Stimulated activated CD4-positive, alpha-beta T cell treated with anti-CD3 and anti-CD28 coated beads, Interleukin-2, amount 100 ng/mL, for 24 hours (primary cell): ENCODE measurements around the gene AVP.

Experiments
- DNase-seq, 2 donors: peaks; one replicate each; pipeline ENCODE4 v3.0.0-alpha.2; 2020

Gene AVP

DNA sequence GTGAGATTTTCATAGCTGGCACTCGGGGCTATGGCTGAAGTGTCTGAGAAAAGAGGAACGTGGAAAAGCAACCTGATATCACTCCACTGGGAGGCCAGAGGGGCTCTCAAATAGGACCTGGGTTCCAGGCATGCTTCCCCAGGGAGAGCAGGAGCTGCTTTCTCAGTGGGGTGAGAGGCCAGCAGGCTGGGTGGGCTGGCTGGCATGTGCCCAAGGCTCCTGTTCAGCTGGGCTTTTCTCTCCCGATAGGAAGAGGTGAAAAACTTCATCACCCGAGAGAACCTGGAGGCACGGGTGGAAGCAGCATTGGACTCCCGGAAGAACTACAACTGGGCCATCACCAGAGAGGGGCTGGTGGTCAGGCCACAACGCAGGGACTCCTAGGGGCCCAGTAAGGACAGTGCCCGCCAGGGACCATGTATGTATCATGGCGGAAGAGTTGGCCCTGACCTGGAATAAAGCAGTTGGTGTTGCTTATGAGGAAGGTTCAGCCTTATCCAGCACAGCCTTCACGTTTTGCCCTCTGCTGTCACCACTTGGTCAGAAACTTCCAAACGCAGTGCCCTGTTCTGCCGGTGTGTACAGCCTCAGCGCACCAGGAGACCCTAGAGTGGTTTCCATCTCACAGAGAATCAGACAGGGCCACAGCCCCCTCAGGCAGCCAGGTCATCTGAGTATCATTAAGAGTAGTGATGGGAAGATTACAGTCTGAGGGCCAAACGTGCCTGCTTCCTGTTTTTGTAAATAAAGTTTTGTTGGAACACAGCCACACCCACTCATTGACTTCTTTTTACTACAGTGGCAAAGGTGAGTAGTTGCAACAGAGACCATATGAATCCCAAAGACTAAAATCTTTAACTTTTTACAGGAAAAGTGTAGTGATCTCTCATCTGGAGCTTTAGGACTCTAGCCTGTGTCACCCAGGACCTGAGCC lies 36.8 kb downstream of the AVP start:
- DNase-seq: no peak

DNA sequence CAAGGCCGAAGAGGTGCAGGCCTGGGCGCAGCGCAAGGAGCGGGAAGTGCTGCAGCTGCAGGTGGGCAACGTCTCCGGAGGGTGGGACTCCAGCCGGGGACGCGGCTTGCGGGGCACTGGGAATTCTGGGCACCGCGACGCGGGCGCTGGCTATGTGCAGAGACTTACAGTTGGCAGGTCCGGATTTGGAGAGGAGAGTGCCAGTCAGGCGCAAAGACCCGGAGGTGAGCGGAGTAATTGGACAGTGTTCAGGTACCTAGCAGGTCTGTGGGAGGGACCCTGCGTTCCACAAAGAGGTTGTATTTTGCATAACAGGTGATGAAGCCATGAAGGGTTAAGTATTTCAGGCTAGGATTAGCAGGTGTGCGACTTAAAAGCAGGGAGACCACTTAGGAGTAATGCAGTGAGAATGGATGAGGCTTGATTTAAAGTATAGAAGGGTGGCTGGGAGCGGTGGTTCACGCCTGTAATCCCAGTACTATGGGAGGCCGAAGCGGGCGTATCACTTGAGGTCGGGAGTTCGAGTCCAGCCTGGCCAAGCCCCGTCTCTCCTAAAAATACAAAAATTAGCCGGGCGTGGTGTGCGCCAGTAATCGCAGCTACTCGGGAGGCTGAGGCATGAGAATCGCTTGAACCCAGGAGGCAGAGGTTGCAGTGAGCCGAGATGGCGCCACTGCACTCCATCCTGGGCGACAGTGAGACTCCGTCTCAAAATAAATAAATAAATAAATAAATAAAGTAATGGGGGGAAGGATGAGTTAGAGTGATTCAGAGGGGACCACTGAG lies 37.7 kb downstream of the AVP start:
- DNase-seq: peak in 1 of 2 donors; percentile 23

DNA sequence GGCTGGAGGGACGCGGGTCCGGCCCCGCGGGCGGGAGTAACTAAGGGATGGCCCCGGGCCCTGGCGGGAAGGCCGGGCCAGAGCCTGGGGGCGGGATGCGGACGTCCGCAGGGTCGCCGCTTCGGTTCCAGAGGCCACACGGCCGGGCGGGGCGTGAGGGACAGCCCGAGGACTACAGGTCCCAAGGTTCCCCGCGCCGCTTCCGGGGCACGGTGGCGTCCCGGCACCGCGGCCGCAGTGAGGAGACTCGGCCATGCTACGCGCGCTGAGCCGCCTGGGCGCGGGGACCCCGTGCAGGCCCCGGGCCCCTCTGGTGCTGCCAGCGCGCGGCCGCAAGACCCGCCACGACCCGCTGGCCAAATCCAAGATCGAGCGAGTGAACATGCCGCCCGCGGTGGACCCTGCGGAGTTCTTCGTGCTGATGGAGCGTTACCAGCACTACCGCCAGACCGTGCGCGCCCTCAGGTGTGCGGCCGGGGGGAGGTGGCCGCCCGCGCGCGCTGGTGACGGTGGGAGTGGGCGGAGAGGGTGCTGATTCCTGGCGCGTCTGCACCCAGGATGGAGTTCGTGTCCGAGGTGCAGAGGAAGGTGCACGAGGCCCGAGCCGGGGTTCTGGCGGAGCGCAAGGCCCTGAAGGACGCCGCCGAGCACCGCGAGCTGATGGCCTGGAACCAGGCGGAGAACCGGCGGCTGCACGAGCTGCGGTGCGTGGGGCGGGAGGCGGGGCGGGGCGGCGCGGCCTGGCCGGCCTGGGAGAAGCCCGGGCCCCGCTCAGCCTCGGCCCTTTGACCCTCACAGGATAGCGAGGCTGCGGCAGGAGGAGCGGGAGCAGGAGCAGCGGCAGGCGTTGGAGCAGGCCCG lies 38.5 kb downstream of the AVP start, which contains the start of gene MRPS26:
Gene MRPS26, plus strand, starts transcription at position 237 of the 861 bp plus-strand sequence. Its CDS starts 17 bp downstream, at position 254.
- DNase-seq: peak; percentile 82 to 88

DNA sequence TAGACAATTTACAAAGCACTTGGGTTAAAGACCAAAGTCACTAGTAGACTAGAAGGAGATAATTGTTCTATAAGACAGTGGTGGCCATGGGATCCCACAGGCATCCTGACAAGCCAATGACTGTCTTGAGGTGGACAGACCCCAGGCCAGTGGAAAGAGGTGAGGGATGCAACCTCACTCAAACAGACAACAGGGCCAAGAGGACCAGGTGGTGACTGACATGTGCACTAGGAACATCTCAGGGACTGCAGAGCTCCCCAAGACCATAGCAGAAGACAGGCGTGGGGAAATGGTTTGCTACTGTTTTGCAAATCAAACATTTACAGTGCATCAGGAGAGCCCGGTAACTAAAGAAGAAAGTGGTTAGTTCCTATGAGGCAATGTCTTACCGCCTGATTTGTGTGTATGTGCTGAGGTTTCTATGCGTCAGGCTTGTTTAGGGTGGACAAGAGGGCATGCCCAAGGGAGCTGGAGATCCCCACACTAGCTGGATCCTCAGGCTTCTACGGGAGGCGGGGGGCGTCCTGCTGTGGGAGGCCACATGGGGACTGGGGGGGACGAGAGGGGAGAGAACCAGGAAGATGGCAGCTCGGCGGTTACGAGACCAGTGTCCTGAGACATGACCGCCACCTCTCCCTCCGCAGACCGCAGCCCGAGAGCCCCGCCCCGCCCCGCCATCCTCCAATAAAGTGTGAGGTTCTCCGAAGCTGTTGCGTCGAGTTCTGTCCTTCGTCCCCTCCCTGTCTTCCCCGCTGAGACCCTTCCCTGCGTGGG lies 39.3 kb downstream of the AVP start:
- DNase-seq: peak; percentile 60 to 72

DNA sequence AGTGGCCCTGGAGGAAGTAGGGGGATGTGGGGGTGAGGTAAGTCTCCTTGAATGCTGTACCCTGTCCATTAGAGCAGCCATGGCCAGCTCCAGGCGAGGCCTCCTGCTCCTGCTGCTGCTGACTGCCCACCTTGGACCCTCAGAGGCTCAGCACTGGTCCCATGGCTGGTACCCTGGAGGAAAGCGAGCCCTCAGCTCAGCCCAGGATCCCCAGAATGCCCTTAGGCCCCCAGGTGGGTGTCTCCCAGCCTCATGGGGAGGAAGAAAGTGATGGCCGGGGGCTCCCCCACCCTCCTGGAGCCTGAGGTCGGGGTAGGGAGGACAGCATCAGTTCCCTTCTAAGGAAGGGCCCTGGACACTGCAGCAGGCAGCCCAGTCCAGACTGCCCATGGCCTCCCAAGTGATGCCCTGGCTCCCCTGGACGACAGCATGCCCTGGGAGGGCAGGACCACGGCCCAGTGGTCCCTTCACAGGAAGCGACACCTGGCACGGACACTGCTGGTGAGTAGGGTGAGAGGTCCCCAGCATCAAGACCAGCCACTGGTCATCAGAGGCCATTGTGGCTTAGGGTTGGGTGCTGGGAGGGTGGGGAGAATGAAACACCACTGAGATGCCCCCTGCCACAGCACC lies 40.1 kb downstream of the AVP start:
- no peak for DNase-seq

DNA sequence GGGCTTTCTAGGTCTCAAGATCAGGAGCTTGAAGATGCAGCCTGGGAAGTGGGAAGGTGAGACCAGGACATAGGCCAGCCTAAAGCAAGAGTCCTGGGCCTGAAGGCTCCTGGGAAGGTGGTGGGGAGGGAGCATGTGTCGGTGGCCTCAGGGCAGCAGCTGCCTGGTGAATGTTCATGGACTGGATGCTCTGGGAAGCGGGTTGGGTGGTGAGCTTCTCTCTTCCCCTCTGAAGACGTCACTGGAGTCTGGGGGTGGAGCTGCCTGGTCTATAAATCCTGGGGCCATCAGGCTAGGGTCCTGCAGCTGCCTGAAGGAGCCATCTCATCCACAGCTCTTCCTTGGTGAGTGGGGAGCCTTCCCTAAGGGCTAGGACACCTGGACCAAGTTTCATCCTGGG lies 41.2 kb downstream of the AVP start, which contains the start of gene GNRH2:
Gene GNRH2, plus strand, starts transcription at position 301 of the 400 bp plus-strand sequence. CDS start 793 bp downstream, outside the sequence.
- DNase-seq: no peak

DNA sequence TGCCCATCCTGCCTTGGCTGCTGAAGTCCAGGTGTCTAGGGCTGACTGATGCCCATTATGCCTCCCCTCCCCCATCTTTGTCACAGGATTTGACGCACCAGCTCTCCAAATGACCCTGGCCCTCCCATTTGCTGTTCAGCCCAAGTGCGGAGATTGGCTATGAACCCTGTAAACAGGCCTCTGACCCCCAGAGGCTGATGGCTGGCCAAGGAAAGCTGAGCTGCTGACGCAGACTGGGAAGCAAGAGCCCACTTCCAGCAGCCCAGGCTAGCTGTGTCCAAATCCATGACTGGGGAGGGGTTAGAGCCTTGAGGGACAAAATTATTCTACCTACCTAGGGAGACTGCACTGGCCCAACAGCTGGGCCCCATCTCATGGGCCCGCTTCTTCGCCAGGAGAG lies 41.9 kb downstream of the AVP start:
- DNase-seq: no peak

DNA sequence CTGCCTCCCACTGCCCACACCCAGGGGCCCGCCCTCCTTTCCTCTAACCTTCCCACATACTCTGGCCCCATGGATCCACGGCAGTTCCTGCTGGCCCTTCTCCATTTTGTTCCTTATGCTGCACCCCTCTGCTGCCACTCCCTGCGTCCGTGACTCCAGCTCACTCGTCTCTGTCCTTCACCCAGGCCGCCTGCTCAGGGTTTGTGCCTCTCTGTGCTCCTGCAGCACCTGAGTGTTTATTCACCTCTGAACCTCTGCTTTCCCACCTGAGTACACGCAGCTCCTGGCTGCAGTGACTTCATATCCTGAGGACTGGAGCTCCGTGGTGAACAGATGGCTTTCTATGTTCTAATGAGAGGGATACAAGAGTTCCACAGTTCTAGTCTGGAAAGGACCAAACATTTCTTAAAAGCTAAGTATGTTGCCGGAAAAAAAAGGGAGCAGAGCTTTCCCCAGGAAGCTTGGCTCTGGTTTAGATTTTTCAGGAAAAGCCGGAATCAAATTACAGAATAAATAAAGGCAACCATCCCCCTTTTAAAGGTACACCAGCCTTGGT lies 42.6 kb downstream of the AVP start:
- DNase-seq: no peak

DNA sequence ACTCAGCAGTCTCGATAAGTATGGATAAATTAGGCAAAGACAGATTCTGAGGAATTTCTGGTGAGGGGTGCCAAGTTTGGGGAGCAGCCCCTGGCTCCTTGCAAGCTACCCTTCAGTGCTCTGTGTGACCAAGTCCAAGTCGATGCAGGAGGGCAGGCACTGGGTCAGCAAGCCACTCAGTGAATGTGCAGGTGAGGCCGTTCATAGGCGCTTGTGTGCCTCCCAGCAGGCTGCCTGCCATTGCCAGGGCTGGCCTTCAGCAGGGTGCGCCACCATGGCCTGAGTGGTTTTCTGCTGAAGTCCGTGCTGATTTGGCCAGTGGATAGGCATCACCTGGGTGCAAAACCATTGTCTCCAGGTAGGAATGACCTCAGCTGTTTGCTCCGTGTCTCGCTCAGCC lies 44.4 kb downstream of the AVP start:
- no peak for DNase-seq

DNA sequence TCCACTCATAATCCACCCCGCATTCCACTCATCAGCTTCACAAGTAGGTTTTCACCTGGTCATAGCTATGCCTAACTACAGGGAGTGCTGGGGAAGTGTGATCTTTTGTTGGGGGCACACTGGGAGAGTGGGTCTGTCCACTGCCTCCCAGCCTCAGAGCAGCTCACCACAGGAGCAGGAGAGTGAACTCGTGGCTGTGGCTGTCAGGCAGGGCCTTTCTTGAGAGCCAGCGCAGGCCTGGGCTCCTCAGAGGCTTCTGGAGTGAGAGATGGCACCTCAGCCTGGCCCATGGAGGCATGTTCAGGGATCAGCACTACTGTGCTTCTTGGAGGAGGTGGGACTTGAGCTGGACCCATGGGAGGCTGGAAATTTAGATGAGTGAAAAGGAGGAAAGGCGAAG lies 45.1 kb downstream of the AVP start:
- DNase-seq: no peak

DNA sequence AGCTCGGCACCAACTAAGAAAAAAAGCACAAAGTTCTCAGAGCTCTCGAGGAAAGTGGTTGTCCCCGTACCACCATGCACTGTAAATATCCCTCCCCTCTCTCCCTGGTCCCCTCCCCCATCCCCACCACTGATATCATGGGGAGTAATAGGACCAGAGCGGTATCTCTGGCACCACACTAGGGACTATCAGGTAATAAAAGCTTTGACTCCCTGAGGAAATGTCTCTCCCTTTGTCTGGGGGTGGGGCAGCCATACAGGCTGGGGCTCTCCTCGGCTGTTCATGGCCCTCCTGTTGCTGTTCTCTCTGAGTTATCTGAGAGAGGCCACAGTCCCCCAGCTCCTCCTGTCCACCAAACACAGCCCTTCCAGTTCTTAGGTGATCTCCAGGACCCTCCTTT lies 46.1 kb downstream of the AVP start:
- no peak for DNase-seq

DNA sequence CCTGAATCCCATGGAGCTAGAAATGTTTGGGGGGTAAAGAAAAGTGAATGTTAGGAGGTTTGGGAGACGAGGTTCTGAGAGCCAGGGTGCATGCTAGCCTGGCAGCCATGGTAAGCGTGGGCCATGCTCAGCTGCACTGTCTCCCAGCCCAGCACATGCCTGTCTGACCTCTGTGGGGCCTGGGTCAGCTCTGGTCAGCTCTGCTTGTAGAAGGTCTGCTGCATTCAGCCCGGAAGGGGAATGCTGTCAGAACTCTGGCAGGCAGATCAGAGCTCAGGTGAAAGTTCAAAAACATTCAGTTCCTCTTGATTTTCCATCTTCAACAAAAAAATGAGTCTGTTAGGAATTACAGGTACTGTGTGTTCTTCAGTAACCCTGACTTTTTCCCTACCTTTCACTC lies 46.9 kb downstream of the AVP start:
- DNase-seq: no peak

DNA sequence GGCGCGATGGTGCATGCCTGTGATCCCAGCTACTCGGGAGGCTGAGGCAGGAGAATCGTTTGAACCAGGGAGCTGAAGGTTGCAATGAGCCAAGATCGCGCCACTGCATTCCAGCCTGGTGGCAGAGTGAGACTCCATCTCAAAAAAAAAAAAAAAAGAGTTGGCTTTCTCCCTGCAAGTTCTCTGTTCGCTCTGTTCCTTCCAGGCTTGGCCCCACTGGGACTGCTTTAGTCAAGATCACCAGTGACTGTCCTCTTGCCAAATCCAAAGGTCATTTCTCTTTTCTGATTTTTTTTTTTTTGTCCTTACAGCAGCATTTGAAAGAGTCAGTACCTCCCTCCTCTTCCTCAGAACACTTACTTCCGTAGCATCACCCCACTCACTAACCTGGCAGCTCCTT lies 51.9 kb downstream of the AVP start:
- no peak for DNase-seq
